ENCODE measurements around the gene CAMTA1. TPM values are rescaled to one million over a fixed set of nuclear protein-coding genes. Genes with fewer than 3 reads are reported as not detected.
"Not testable (repeated sequence)": the region's sequence is repeated elsewhere in the genome, so short reads cannot be mapped to it uniquely, and the experiment has no call there.

CAMTA1 gene
- total RNA-seq, 4 donors from 2014 or later = 57.4 to 88.3 (median 62.1) TPM

DNA sequence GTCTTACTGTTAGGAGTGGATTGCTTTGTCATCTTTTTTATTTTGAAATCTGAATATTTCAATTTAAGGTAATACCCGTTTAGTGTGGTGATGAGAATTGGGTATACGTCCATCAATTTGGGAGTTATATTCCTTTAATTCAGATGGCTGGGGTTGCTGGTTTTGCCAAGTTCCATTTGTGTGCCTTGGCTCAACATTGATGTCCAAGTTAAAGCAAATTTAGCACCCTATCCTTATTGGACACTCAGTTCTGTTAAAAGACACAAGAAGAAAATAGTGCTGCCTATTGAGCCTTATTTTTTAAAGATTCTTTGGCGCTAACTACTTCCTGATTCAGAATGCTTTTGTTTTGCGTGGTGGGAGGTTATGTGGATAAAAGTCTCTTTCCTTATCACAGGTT, 40.6 kb downstream of the CAMTA1 start:
- DNase-seq = no peak
- TF ChIP-seq, protein P1, sequence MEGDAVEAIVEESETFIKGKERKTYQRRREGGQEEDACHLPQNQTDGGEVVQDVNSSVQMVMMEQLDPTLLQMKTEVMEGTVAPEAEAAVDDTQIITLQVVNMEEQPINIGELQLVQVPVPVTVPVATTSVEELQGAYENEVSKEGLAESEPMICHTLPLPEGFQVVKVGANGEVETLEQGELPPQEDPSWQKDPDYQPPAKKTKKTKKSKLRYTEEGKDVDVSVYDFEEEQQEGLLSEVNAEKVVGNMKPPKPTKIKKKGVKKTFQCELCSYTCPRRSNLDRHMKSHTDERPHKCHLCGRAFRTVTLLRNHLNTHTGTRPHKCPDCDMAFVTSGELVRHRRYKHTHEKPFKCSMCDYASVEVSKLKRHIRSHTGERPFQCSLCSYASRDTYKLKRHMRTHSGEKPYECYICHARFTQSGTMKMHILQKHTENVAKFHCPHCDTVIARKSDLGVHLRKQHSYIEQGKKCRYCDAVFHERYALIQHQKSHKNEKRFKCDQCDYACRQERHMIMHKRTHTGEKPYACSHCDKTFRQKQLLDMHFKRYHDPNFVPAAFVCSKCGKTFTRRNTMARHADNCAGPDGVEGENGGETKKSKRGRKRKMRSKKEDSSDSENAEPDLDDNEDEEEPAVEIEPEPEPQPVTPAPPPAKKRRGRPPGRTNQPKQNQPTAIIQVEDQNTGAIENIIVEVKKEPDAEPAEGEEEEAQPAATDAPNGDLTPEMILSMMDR (IDR thresholded peaks at IDR 0.05) = no peak
- no peak for TF ChIP-seq POLR2A (IDR thresholded peaks at IDR 0.05)
- Histone ChIP-seq H3K4me3 (no peak overlapping the region), H3K9me3 (no peaks in the 10 kb centered on the region), H3K4me1 (peaks cover 0 to 26% (median 0%) of the 10 kb centered on the region in 4 donors), H3K27me3 (no peaks in the 10 kb centered on the region), H3K27ac (peak overlapping the region in 1 of 4 donors; percentile 34), H3K36me3 (no peaks in the 10 kb centered on the region)

DNA sequence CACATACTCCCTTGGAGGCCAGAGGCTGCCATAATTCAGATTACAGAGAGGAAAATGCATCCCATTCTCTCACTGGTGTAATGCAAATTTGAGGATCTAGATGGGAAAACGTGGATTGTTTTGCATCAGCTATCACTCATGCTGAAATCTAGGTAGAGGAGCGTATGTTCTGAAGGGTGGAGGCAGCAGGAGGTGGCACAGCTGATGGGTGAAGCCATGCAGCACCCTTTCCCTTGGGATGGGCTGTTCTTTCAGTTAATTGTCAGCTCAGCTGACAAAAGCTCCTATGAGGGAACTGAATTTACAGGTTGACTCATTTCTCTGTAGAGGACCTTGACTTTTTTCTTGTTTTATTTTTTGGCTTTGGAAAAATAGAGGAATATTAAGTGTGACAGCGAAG, 41.8 kb downstream of the CAMTA1 start:
- Histone ChIP-seq H3K9me3 (no peaks in the 10 kb centered on the region), H3K4me3 (no peak overlapping the region), H3K36me3 (no peaks in the 10 kb centered on the region), H3K27ac (no peak overlapping the region), H3K4me1 (peaks cover 0 to 18% (median 0%) of the 10 kb centered on the region in 4 donors), H3K27me3 (no peaks in the 10 kb centered on the region)
- no peak for DNase-seq
- TF ChIP-seq, protein P1 (IDR thresholded peaks at IDR 0.05) = no peak
- TF ChIP-seq POLR2A (IDR thresholded peaks at IDR 0.05) = no peak

DNA sequence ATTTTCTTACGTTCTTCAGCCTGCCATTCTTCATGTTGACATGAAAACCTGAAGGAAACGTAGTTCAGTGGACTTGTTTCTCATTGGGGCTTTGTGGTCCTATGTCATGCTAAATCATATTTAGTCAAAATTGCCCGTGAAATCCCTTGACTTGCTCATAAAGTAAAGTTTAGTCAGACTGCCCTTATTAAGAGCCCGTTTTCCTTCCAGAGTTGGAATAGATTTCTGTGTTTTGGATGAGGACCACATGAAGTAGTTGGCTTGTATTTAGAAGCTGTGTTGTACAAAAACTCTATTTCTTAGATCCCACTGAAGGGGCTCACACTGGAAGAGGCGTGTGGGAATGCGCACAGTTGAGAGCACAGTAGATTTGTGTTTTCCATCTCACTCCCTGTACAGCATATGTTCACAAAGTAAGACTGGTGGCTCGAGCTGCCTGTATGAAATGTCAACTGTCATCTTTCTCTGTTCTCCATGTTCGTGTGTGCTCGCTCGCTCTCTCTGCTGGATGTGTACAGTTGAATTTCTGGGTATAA, 42.4 kb downstream of the CAMTA1 start:
- no peaks in the 10 kb centered on the region for H3K27me3 ChIP-seq
- H3K4me1 ChIP-seq = peaks cover 0 to 18% (median 0%) of the 10 kb centered on the region in 4 donors
- no peaks in the 10 kb centered on the region for H3K9me3 ChIP-seq
- H3K36me3 ChIP-seq = no peaks in the 10 kb centered on the region
- DNase-seq = no peak
- H3K4me3 ChIP-seq = no peak overlapping the region
- no peak overlapping the region for H3K27ac ChIP-seq
- TF ChIP-seq POLR2A (IDR thresholded peaks at IDR 0.05) = no peak
- TF ChIP-seq, protein P1 (IDR thresholded peaks at IDR 0.05) = no peak

DNA sequence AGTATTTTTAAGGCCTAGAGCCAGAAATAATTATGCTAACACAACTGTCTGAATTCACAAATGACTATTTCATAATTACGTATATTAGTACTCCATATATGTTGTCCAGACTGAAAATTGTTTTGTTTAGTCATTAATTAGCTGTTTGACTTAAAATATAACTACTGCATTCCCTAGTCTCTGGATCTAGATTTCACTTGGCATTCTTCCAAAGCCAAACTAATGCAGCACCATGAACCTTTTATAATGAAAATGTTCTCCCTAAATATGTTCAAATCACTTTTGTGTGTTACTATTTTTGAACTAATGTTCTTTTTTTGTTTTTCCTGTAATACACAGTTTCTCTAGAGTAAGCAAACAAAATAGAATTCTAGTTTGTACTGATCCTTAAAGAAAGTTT, 46.1 kb downstream of the CAMTA1 start:
- no peak for DNase-seq
- Histone ChIP-seq H3K9me3 (no peaks in the 10 kb centered on the region), H3K27ac (no peak overlapping the region), H3K36me3 (no peaks in the 10 kb centered on the region), H3K4me1 (no peaks in the 10 kb centered on the region), H3K27me3 (no peaks in the 10 kb centered on the region), H3K4me3 (no peak overlapping the region)
- TF ChIP-seq, protein P1 (IDR thresholded peaks at IDR 0.05) = no peak
- no peak for TF ChIP-seq POLR2A (IDR thresholded peaks at IDR 0.05)

DNA sequence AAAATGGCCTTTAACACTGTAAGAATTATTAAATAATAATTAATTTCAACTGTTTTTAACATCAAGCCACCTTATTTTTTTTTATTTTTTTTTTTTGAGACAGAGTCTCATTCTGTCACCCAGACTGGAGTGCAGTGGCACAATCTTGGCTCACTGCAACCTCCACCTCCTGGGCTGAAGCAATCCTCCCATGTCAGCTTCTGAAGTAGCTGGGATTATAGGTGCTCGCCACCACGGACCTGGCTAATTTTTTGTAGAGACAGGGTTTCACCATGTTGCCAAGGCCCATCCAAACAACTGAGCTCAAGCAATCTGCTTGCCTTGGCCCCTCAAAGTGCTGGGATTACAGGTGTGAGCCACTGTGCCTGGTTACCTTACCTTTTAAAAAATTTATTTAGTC, 46.8 kb downstream of the CAMTA1 start:
- not testable (repeated sequence) for H3K4me1 ChIP-seq, H3K27me3 ChIP-seq, H3K27ac ChIP-seq, H3K9me3 ChIP-seq, H3K36me3 ChIP-seq, DNase-seq, H3K4me3 ChIP-seq

DNA sequence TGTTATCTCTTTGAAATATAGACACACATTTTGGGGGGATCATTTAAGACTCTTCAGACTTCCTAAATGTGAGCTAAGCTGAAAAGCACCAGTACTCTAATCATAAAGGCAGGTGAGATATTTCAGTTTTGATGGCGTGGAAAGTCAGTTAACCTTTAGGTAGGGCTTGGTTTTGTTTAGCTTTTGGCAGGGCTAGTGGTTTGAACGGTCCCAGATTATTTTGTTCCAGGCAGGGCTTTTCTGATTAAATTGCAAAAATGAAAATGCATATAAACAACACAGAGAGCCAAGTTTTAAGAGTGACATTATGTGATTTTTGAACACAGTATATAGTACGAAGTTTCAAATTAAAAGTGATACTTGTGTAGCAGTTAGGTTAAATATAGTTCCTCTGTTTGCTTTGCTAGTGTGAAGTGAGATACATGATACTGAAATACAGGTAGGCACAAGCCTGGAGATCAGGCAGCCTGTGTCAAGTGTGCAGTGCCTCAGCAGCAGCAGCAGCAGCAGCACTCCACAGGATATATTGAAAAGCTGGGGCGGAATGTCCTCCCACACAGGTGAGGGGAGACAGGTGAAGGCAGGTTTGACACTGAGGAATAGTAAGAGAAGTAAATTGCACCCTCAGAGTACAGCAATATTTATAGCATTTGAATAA, 47.4 kb downstream of the CAMTA1 start:
- Histone ChIP-seq H3K9me3 (no peaks in the 10 kb centered on the region), H3K27ac (no peak overlapping the region), H3K27me3 (no peaks in the 10 kb centered on the region), H3K4me3 (no peak overlapping the region), H3K4me1 (no peaks in the 10 kb centered on the region), H3K36me3 (no peaks in the 10 kb centered on the region)
- DNase-seq = no peak
- no peak for TF ChIP-seq POLR2A (IDR thresholded peaks at IDR 0.05)
- TF ChIP-seq, protein P1 (IDR thresholded peaks at IDR 0.05) = no peak
